ENCODE measurements around the gene PLEKHG4B.

DNA sequence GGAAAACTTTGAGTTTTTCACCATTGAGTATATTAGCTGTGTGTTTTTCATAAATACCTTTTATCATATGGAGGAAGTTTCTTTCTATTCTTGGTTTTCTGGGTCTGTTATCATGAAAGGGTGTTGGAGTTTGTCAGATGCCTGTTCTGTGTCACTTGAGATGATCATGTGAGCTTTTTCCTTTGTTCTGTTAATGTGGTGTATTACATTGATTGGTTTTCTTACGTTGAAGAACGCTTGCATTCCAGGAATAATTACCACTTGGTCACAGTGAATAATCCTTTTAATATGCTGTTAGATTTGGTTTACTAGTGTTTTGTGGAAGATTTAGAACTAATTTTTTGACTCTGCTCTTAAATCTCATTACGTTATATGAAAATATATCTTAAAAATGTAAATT, 7.8 kb downstream of the PLEKHG4B start:
- TF ChIP-seq, protein P1, sequence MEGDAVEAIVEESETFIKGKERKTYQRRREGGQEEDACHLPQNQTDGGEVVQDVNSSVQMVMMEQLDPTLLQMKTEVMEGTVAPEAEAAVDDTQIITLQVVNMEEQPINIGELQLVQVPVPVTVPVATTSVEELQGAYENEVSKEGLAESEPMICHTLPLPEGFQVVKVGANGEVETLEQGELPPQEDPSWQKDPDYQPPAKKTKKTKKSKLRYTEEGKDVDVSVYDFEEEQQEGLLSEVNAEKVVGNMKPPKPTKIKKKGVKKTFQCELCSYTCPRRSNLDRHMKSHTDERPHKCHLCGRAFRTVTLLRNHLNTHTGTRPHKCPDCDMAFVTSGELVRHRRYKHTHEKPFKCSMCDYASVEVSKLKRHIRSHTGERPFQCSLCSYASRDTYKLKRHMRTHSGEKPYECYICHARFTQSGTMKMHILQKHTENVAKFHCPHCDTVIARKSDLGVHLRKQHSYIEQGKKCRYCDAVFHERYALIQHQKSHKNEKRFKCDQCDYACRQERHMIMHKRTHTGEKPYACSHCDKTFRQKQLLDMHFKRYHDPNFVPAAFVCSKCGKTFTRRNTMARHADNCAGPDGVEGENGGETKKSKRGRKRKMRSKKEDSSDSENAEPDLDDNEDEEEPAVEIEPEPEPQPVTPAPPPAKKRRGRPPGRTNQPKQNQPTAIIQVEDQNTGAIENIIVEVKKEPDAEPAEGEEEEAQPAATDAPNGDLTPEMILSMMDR (conservative IDR thresholded peaks at IDR 0.05): no peak
- no peak for TF ChIP-seq ZFX (IDR thresholded peaks at IDR 0.05)
